ENCODE measurements around the gene KPNA1.

- no peak for TF ChIP-seq EZH2phosphoT487 (IDR thresholded peaks at IDR 0.05; ENCODE audit: unreplicated experiment)
- no peak for TF ChIP-seq CTCF (conservative IDR thresholded peaks at IDR 0.05; ENCODE audit: low read depth in 2 of 2)
These were observed 104.6 kb downstream of the KPNA1 start for GRCh38 chr3:122410111-122410510.

Measured in GM23338 (cell line).